GM10266 (cell line): ENCODE results near the gene C1QTNF5.

ENCODE experiments used
- DNase-seq: peaks from one replicate; pipeline ENCODE4 v3.0.0; 2012; ENCODE audit errors: extremely low spot score
- CTCF ChIP-seq: IDR thresholded peaks from 2 replicates; pipeline ENCODE4 v1.5.1; 2012; ENCODE audit warnings: mild to moderate bottlenecking, low read depth; ENCODE audit not compliant: control insufficient read depth, insufficient read depth; ENCODE audit errors: missing control alignments

C1QTNF5 gene

GRCh38 chr11:119343726-119344125 lies 3.0 kb upstream of the C1QTNF5 start:
- no peak for DNase-seq
- TF ChIP-seq CTCF: no peak

GRCh38 chr11:119342362-119343130 lies 1.9 kb upstream of the C1QTNF5 start:
- DNase-seq: no peak
- no peak for TF ChIP-seq CTCF

GRCh38 chr11:119342023-119342300 lies 1.3 kb upstream of the C1QTNF5 start:
- no peak for TF ChIP-seq CTCF
- no peak for DNase-seq

- no peak for DNase-seq
- no peak for TF ChIP-seq CTCF
These were observed 739 bp upstream of the C1QTNF5 start for GRCh38 chr11:119341222-119342022.

- peak; percentile 84 for TF ChIP-seq CTCF
- peak; percentile 83 for DNase-seq
These were observed 921 bp downstream of the C1QTNF5 start for GRCh38 chr11:119339589-119340334.

- no peak for DNase-seq
- TF ChIP-seq CTCF: no peak
These were observed 1.6 kb downstream of the C1QTNF5 start for GRCh38 chr11:119338965-119339588.
